Measurements from ENCODE around the gene CNTFR. TPM values are rescaled to one million over a fixed set of nuclear protein-coding genes. Genes with fewer than 3 reads are reported as not detected.

Gene CNTFR
- total RNA-seq, 2 donors from 2014 or later, result 2.7 to 13.3 TPM

DNA sequence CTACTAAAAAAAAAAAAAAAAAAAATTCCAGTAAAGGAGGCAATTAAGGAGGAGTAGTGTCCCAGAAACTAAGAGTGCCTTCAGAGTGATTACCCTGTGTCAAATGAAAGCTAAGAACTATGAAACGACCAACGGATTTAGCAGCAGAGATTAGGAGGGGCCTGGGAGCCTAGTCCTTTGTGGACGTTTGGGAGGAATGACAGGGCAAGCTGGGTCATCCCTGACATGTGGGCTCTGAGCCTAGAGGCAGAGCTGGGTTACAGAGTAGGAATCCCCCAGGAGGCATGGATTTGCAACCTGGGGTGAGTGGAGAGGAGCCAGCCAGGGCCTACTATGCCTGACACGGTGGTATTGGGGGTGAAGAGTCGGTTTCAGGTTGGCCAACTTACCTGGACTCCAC lies 43.6 kb upstream of the CNTFR start:
- H3K4me3 ChIP-seq, result no peak overlapping the region
- intact Hi-C loops (cut with DNase I), result no loop called here
- H3K9me3 ChIP-seq, result no peaks in the 10 kb centered on the region
- DNase-seq (ENCODE audit: low spot score), result no peak
- H3K36me3 ChIP-seq, result no peaks in the 10 kb centered on the region
- TF ChIP-seq, protein P1, sequence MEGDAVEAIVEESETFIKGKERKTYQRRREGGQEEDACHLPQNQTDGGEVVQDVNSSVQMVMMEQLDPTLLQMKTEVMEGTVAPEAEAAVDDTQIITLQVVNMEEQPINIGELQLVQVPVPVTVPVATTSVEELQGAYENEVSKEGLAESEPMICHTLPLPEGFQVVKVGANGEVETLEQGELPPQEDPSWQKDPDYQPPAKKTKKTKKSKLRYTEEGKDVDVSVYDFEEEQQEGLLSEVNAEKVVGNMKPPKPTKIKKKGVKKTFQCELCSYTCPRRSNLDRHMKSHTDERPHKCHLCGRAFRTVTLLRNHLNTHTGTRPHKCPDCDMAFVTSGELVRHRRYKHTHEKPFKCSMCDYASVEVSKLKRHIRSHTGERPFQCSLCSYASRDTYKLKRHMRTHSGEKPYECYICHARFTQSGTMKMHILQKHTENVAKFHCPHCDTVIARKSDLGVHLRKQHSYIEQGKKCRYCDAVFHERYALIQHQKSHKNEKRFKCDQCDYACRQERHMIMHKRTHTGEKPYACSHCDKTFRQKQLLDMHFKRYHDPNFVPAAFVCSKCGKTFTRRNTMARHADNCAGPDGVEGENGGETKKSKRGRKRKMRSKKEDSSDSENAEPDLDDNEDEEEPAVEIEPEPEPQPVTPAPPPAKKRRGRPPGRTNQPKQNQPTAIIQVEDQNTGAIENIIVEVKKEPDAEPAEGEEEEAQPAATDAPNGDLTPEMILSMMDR (IDR thresholded peaks at IDR 0.05), result no peak
- no peak for TF ChIP-seq POLR2A (IDR thresholded peaks at IDR 0.05)
- no peak for TF ChIP-seq POLR2AphosphoS5 (IDR thresholded peaks at IDR 0.05)
- no peaks in the 10 kb centered on the region for H3K4me1 ChIP-seq (replicated peaks)
- no peak overlapping the region for H3K27ac ChIP-seq
- WGBS, result 62% methylated on average over 5 of the region's 5 CpGs
- no peaks in the 10 kb centered on the region for H3K27me3 ChIP-seq (replicated peaks; ENCODE audit: insufficient read depth)

DNA sequence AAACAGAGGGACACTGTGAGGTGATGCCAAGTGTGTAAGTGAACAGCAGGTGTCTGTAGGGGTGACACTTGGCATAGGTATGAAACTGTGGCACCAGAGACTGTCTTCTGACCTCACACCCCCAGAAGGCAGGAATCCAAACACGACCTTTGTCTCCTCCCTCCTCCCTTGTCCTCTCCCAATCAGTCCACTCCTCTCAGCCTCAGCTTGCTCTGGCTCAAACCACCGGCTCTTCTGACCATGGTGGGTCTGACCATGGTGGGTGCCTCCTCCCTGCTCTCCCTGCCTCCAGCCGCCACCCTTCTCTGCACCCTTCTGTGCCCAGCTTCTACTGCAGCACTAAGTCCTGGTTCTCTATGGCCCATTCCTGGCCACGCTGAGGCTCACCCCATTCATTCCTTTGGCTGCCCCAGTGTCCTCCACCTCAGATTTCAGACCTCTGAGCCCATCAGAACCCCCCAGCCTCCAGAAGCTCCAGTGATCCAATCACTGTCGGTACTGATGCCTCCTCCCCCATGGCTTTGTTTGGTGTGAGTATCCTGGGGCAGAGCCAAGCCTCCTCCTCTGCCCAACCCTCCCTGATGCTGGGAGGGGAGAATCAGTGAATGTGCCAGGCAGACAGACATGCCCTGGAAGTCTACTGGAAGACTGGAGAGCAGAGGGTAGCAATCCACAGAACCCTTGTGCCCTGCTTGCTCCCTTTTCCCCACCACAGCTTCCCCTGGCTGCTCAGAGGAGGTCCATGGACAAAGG lies 41.1 kb upstream of the CNTFR start:
- no peaks in the 10 kb centered on the region for H3K4me1 ChIP-seq (replicated peaks)
- no peak overlapping the region for H3K27ac ChIP-seq
- no peaks in the 10 kb centered on the region for H3K36me3 ChIP-seq
- TF ChIP-seq POLR2A (IDR thresholded peaks at IDR 0.05), result no peak
- TF ChIP-seq POLR2AphosphoS5 (IDR thresholded peaks at IDR 0.05), result no peak
- TF ChIP-seq, protein P1 (IDR thresholded peaks at IDR 0.05), result no peak
- H3K4me3 ChIP-seq, result no peak overlapping the region
- 28% methylated on average over 5 of the region's 5 CpGs for WGBS
- no peaks in the 10 kb centered on the region for H3K27me3 ChIP-seq (replicated peaks; ENCODE audit: insufficient read depth)
- DNase-seq (ENCODE audit: low spot score), result no peak
- intact Hi-C loops (cut with DNase I), result no loop called here
- no peaks in the 10 kb centered on the region for H3K9me3 ChIP-seq

DNA sequence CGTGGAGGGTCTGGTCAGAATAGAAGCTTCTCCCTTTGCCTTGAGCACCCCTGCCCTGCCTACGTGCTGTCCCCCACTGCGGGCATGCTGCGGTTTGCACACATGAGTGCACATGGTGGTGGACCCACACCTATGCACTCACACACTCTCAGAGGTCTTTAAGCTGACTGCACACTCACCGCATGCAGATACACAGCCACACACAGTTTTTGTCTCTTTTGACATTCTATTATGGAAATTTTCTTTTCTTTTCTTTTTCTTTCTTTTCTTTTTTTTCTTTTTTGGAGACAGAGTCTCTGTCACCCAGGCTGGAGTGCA lies 39.9 kb upstream of the CNTFR start:
- Histone ChIP-seq H3K9me3 (no peaks in the 10 kb centered on the region), H3K4me3 (no peak overlapping the region), H3K27ac (no peak overlapping the region), H3K27me3 (replicated peaks; ENCODE audit: insufficient read depth) (peaks cover 2% of the 10 kb centered on the region), H3K4me1 (replicated peaks) (no peaks in the 10 kb centered on the region), H3K36me3 (no peaks in the 10 kb centered on the region)
- WGBS, result 23% methylated on average over 5 of the region's 5 CpGs
- no peak for DNase-seq (ENCODE audit: low spot score)
- TF ChIP-seq POLR2AphosphoS5 (IDR thresholded peaks at IDR 0.05), result no peak
- TF ChIP-seq, protein P1 (IDR thresholded peaks at IDR 0.05), result no peak
- no peak for TF ChIP-seq POLR2A (IDR thresholded peaks at IDR 0.05)
- intact Hi-C loops (cut with DNase I), result no loop called here

DNA sequence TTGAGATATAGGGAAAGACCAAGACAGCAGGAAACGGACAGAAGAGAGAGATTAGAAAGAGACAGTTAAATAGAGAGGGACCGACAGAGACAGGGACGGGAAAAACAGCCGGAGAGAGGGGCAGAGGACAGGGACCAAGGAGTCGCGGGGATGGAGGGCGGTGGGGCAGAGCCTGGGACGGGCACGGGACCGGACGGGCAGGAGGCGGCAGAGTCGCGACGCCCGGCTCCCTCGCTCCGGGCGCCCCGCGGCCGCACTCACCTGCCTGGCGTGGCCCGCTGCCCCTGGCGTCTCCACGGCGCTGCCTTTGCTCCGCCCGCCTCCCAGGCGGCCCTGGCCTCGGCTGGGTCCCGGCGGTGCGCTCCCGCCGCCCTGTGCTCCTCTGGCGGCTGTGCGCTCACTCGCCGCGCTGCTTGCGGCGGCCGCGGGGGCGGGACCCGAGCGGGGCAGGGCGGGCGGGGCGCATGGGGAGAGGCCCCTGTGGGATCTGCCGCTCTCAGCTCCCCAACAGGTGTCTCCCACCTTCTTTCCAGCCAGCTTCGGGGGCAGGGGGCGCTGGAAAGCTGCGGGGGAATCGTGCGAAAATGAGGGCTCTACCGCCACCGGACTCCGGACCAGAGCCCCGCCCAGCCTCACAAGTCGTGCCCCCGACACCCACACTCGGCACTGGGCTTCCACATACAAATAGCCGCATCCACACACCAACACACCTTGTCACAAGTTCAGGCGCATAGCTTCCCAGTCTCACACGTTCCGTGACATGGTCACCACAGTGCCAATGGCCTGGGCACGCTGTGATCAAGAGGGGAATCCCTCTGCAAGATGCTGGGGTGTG lies 39.3 kb upstream of the CNTFR start, which contains the start of gene ARID3C:
ARID3C (minus strand) TSS at position 411 of the 835 bp plus-strand sequence. CDS start 1,052 bp downstream, outside the sequence.
- Histone ChIP-seq H3K4me1 (replicated peaks) (no peaks in the 10 kb centered on the region), H3K9me3 (no peaks in the 10 kb centered on the region), H3K36me3 (no peaks in the 10 kb centered on the region), H3K4me3 (peak within 1 kb of the TSS; percentile 25 to 36), H3K27me3 (replicated peaks; ENCODE audit: insufficient read depth) (peaks cover 8% of the 10 kb centered on the region), H3K27ac (no peak within 1 kb of the TSS)
- 1% methylated on average over 27 of the region's 69 CpGs for WGBS
- DNase-seq (ENCODE audit: low spot score), result no peak
- intact Hi-C loops (cut with DNase I), result no loop called here
- TF ChIP-seq, protein P1 (IDR thresholded peaks at IDR 0.05), result peak in 1 of 4 experiments; percentile 9
- no peak for TF ChIP-seq POLR2AphosphoS5 (IDR thresholded peaks at IDR 0.05)
